Ovary (tissue), 3 donors: Measurements from ENCODE around the gene ARHGEF26.

Source experiments
- EP300 ChIP-seq: sonication (generic); formaldehyde crosslinking; IDR thresholded peaks from one replicate; pipeline ENCODE4 v1.6.1; 2017; ENCODE audit warnings: antibody characterized with exemption
- POLR2A ChIP-seq: fragments of 450-650 bp; IDR thresholded peaks from one replicate; pipeline ENCODE4 v1.6.1; 2017; ENCODE audit warnings: antibody characterized with exemption, mild to moderate bottlenecking, moderate library complexity
- TF ChIP-seq, protein P1 (sequence below), 3 donors: fragments of 450-650 bp in 2 of 3; fragments of 200-600 bp in 1 of 3; IDR thresholded peaks; one replicate each; pipeline versions ENCODE4 v1.5.1 to v1.8.0; 2016 to 2022; ENCODE audit warnings: antibody characterized with exemption in 3 of 3, mild to moderate bottlenecking in 1 of 3
- donor health status: DM: no; HTN: no; CAD: no.

DNA sequence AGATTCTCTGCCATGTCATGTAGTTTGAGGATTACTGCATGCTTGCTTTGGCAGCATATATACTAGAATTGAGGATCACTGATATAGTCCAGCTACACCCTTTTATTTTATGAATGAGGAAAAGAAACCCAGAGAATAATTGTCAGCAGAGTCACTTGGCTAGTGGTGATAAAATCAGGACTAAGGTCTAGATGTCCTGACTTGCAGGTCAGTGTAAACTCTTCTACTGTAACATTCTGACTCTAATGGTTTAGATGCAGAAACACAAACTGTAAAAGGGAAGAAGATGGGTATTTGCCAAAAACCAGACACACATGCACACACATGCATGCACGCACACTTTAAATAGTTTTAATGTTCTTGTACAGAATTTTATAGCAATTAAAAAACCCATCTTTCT lies 97.5 kb downstream of the ARHGEF26 start:
- TF ChIP-seq, protein P1, sequence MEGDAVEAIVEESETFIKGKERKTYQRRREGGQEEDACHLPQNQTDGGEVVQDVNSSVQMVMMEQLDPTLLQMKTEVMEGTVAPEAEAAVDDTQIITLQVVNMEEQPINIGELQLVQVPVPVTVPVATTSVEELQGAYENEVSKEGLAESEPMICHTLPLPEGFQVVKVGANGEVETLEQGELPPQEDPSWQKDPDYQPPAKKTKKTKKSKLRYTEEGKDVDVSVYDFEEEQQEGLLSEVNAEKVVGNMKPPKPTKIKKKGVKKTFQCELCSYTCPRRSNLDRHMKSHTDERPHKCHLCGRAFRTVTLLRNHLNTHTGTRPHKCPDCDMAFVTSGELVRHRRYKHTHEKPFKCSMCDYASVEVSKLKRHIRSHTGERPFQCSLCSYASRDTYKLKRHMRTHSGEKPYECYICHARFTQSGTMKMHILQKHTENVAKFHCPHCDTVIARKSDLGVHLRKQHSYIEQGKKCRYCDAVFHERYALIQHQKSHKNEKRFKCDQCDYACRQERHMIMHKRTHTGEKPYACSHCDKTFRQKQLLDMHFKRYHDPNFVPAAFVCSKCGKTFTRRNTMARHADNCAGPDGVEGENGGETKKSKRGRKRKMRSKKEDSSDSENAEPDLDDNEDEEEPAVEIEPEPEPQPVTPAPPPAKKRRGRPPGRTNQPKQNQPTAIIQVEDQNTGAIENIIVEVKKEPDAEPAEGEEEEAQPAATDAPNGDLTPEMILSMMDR (IDR thresholded peaks at IDR 0.05), result no peak
- TF ChIP-seq POLR2A, result no peak
- TF ChIP-seq EP300, result no peak
